ENCODE data around the gene MAD2L1.

The MAD2L1 gene

GRCh38 chr4:120059036-120059435, 7.6 kb downstream of the MAD2L1 start:
- DNase-seq (ENCODE audit: low read depth in 3 of 3) = no peak

DNA sequence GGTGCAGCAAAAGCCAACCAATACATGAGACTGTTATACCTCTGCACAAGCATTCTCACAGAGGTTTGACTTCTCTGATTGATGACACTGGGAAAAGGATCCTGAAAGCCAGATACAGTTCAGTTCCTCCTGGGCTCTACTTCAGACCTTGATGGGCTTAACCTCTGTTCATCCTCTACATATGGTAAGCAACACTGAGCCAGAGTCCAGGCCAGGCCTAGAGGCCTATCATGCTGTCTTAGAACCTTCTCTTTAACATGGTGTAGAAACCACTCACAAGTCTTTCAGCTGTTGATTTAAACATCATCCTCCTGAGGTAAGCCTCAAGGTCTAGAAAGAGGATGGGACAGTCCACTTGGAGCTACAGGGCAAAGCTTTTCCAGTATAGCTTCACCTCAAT, 9.2 kb downstream of the MAD2L1 start:
- no peak for DNase-seq (ENCODE audit: low read depth in 3 of 3)

DNA sequence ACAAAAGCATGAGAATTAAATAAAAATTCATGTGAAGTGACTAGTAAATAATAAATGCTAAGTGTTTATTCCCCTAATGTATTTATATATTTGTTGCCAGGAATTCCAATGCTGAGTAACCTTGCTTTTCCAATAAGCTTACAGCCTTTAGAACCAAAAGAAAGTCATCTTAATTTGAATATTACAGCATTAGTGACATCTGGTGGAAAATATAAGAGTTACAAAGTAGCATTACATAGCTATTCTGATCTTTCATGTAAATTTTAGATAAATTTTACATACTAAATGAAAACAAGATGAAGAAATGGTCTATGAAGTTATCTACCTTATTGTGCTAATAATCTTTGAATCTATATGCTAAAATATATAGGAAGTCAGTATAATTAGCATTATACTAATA, 10.4 kb downstream of the MAD2L1 start:
- DNase-seq (ENCODE audit: low read depth in 3 of 3) = no peak

- DNase-seq (ENCODE audit: low read depth in 3 of 3) = no peak
Measured at GRCh38 chr4:120055795-120056194, 10.9 kb downstream of the MAD2L1 start.

DNA sequence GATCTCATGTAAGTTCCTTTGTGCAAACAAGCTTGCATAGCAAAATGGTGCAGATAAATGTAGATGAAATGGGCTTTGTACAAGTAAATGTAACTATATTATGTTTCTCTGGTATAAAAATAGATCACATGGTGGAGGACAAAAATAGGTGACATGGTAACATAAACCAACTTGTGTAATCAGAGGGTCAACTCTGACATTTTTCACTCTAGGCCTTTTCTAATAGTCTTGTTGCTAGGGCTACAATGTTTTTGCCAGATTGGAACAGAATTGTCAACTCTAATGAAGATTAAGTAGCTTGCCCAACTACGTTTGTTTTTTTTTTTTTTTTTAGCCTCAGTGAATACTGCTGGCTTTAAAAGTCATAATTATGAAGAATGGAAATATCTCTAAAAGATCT, 11.5 kb downstream of the MAD2L1 start:
- DNase-seq (ENCODE audit: low read depth in 3 of 3) = no peak

DNA sequence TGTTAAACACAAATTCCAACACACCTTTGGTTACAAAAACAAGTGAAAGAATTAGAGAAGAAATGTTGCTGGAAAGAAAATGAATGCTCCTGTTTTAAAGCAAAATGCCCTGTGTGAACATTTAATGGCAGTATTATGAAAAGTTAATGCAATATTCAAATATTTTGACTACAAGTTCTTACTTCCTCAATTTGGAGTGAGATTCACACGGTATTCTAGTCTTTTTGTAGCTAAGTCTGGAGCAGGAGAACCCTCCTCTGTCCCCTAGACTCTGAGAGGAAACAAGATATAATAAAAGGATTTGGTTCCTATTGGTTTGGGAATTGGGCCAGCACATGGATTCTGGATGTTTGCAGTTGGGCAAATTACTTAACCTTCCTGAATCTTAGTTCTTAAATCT, 12.7 kb downstream of the MAD2L1 start:
- DNase-seq (ENCODE audit: low read depth in 3 of 3) = no peak

- no peak for DNase-seq (ENCODE audit: low read depth in 3 of 3)
Measured at GRCh38 chr4:120052856-120053255, 13.8 kb downstream of the MAD2L1 start.

- DNase-seq (ENCODE audit: low read depth in 3 of 3) = no peak
Measured at GRCh38 chr4:120051253-120051652, 15.4 kb downstream of the MAD2L1 start.

- DNase-seq (ENCODE audit: low read depth in 3 of 3) = peak; percentile 21 to 54 (median 31)
Measured at GRCh38 chr4:120049732-120050494, 16.7 kb downstream of the MAD2L1 start.

- DNase-seq (ENCODE audit: low read depth in 3 of 3) = no peak
Measured at GRCh38 chr4:120043828-120044227, 22.8 kb downstream of the MAD2L1 start.

DNA sequence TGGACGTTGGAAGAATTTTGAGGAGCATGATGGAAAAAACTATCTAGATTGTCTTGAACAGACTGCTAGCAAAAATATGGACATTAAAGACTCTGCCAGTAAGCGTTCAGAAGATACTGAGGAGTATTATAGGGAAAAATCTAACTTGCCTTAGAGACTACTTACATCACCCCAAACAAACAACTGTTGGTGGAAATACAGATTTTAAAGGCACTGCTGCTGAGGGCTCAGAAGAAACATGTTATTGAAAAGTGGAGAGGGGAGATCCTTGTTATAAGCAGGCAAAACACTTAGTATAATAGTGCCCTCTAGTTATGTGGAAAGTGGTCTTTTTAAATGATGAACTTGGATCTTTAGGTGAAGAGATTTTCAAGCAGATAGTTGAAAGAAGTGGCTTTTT, 29.2 kb downstream of the MAD2L1 start:
- DNase-seq (ENCODE audit: low read depth in 3 of 3) = no peak

DNA sequence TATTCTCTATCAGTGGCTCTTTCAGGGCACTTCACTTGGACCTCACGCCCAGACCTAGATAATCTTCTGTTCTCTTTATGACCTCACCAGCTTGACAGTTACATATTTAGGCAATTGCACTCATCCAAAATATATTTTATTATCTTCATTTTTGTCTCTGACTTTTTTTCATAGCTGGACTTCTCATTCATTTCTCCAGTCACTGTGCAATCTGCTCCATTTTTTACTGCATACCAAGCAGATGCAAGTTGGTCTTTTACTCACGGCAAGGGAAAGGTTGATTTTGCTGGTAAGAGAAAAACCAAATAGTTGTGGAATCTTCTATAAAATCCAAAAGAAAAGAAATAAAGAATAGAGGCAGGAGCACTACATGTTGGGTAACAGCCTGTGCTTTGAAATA, 31.7 kb downstream of the MAD2L1 start:
- DNase-seq (ENCODE audit: low read depth in 3 of 3) = no peak

GRCh38 chr4:120026853-120027252, 39.8 kb downstream of the MAD2L1 start:
- DNase-seq (ENCODE audit: low read depth in 3 of 3) = no peak

- DNase-seq (ENCODE audit: low read depth in 3 of 3) = no peak
Measured at GRCh38 chr4:120025516-120025915, 41.1 kb downstream of the MAD2L1 start.

GRCh38 chr4:120018786-120019185, 47.9 kb downstream of the MAD2L1 start:
- no peak for DNase-seq (ENCODE audit: low read depth in 3 of 3)

- DNase-seq (ENCODE audit: low read depth in 3 of 3) = no peak
Measured at GRCh38 chr4:120017939-120018692, 48.5 kb downstream of the MAD2L1 start.

- no peak for DNase-seq (ENCODE audit: low read depth in 3 of 3)
Measured at GRCh38 chr4:120011725-120012124, 54.9 kb downstream of the MAD2L1 start.

- DNase-seq (ENCODE audit: low read depth in 3 of 3) = no peak
Measured at GRCh38 chr4:120010646-120011045, 56.0 kb downstream of the MAD2L1 start.

- DNase-seq (ENCODE audit: low read depth in 3 of 3) = no peak
Measured at GRCh38 chr4:120009731-120010130, 56.9 kb downstream of the MAD2L1 start.

DNA sequence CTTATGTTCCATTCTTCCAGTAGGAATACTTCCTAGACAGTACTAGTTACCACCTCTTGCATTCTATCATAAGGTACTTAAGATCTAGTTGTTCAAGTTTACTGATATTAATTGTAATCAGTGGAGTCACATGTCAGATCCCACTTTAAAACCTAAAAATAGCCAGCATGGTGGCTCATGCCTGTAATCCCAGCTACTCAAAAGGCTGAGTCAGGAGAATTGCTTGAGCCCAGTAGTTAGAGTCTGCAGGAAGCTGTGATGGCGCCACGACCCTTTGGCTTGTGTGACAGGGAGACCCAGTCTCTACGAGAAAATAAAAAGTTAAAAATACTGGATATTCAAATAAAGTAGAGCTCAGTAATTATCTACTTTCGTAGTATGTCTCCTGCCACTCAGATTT, 57.7 kb downstream of the MAD2L1 start:
- DNase-seq (ENCODE audit: low read depth in 3 of 3) = no peak

DNA sequence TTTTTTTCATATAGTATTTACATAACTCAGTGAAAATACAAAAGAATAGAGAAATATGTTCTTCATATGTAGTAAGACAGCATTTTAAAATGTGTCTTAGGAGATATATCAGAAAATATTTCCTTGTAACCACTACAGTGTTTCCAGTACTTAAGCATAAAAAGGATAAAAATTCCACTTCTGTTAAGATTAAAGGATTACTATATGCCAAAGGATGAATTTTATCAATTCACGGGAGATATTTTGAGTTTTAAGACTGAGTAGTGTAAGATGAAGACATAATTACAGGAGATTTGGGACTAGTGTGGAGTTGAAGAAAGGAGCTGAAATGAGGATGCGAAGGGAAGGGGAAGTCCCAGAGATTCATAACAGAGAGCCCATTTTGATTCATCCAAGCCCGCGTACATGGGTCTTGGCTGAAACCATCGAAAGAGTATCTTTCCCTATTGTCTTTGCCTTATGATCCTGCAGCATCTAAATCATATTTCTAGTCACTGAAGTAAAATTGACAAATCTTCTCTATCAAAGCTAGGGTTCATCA, 58.7 kb downstream of the MAD2L1 start:
- no peak for DNase-seq (ENCODE audit: low read depth in 3 of 3)

DNA sequence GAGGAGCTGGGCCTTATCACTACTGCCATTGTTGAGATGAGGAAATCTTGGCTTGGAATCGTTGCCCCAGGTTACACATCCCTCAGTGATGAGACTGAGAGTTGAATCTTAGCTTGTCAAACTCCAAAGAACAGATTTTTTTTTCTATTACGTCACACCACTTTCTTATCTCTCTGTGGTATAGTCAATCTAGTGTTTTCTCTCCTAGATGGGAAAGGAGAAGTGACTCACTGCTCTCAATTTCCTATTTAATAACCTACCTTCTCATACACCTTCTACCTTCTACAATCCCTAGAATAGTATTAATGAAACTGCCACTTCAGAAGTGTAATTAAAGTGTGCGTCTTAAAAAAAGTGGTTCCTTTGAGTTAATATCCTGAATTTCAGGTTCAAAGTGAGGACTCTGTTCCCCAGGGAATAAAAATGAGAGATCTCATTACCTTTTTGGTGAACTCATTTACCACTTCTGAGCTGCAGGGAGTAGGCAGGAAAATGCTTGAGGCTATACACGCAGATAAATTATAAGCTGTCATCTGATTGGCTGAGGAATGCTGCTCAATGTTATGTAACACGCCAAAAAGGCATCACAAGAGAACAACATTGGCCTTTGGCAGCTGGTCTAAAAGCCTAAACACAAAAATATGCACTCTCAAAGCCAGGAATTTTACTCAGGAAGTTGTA, 59.3 kb downstream of the MAD2L1 start:
- DNase-seq (ENCODE audit: low read depth in 3 of 3) = no peak
